Measurements from ENCODE around the gene KCNN3. TPM values are rescaled to one million over a fixed set of nuclear protein-coding genes. Genes with fewer than 3 reads are reported as not detected.

The KCNN3 gene
- total RNA-seq, 6 experiments from 2014 or later, result not detected

- Mint-ChIP-seq H3K27me3 (ENCODE audit: insufficient read depth) (peaks cover 86% of the 10 kb centered on the region), H3K27ac (no peak overlapping the region), H3K36me3 (ENCODE audit: low read depth) (no peaks in the 10 kb centered on the region), H3K4me3 (no peak overlapping the region), H3K9me3 (no peaks in the 10 kb centered on the region), H3K4me1 (ENCODE audit: low read depth) (no peaks in the 10 kb centered on the region)
- no peak for TF ChIP-seq CTCF (IDR thresholded peaks at IDR 0.05)
- no peak for DNase-seq
These were observed 36.9 kb downstream of the KCNN3 start for GRCh38 chr1:154833209-154833608.

- Mint-ChIP-seq H3K36me3 (ENCODE audit: low read depth) (no peaks in the 10 kb centered on the region), H3K4me3 (no peak overlapping the region), H3K27me3 (ENCODE audit: insufficient read depth) (peaks cover 83% of the 10 kb centered on the region), H3K9me3 (no peaks in the 10 kb centered on the region), H3K27ac (no peak overlapping the region), H3K4me1 (ENCODE audit: low read depth) (no peaks in the 10 kb centered on the region)
- DNase-seq, result no peak
- no peak for TF ChIP-seq CTCF (IDR thresholded peaks at IDR 0.05)
These were observed 37.7 kb downstream of the KCNN3 start for GRCh38 chr1:154832384-154832783.

DNA sequence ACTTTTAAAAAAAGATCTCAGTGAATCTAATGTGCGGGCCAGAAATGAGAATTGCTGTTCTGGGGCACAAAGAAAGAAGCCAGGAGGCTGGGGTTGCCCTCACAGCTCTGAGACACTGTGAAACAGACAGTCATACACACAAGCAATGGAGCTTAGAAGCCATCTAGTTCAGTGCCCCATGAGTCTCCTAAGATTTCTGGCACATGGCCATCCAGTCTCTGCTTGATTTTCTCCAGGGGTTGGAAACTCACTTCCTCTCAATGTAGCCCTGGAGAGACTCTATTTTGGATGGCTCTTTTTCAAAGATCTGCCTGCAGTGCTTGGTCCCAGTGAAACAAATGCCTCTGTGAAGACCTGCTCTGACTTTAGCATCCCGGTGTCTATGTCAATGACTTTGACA, 38.6 kb downstream of the KCNN3 start:
- Mint-ChIP-seq H3K36me3 (ENCODE audit: low read depth) (no peaks in the 10 kb centered on the region), H3K27ac (no peak overlapping the region), H3K27me3 (ENCODE audit: insufficient read depth) (peaks cover 76% of the 10 kb centered on the region), H3K9me3 (no peaks in the 10 kb centered on the region), H3K4me1 (ENCODE audit: low read depth) (no peaks in the 10 kb centered on the region), H3K4me3 (no peak overlapping the region)
- DNase-seq, result no peak
- no peak for TF ChIP-seq CTCF (IDR thresholded peaks at IDR 0.05)

DNA sequence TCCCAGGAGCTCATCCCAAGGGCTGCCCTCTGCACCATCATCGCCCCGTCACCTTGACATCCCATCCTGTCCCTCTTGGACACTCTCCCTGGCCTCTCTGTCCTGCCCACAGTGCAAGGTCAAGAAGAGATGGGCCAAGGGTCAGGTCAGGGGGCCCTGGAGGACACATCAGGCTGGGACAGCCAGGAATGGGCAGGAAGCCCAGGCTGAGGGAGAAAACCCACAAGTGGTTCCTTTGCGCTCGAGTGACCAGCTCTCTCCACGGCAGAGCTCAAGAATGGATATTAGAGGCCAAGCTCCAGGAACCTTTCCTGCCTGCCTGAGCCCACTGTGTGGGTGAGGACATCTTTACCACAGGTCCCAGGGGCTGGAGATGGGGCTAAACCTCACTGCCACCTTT, 41.0 kb downstream of the KCNN3 start:
- Mint-ChIP-seq H3K4me3 (no peak overlapping the region), H3K27me3 (ENCODE audit: insufficient read depth) (peaks cover 71% of the 10 kb centered on the region), H3K27ac (no peak overlapping the region)

GRCh38 chr1:154824179-154825000, 45.7 kb downstream of the KCNN3 start:
- H3K27me3 Mint-ChIP-seq (ENCODE audit: insufficient read depth), result peaks cover 60% of the 10 kb centered on the region
- no peaks in the 10 kb centered on the region for H3K9me3 Mint-ChIP-seq
- no peak overlapping the region for H3K4me3 Mint-ChIP-seq
- no peak for TF ChIP-seq CTCF (IDR thresholded peaks at IDR 0.05)
- DNase-seq, result no peak
- no peaks in the 10 kb centered on the region for H3K4me1 Mint-ChIP-seq (ENCODE audit: low read depth)
- no peak overlapping the region for H3K27ac Mint-ChIP-seq
- H3K36me3 Mint-ChIP-seq (ENCODE audit: low read depth), result no peaks in the 10 kb centered on the region

More for the DNA sequence above, 41.0 kb downstream of the KCNN3 start:
- Mint-ChIP-seq H3K4me1 (ENCODE audit: low read depth) (no peaks in the 10 kb centered on the region), H3K36me3 (ENCODE audit: low read depth) (no peaks in the 10 kb centered on the region), H3K9me3 (no peaks in the 10 kb centered on the region)
- no peak for TF ChIP-seq CTCF (IDR thresholded peaks at IDR 0.05)
- no peak for DNase-seq
